BLaER1 (cell line): ENCODE measurements around the gene PTPRG.

ENCODE experiments used
- H3K27ac ChIP-seq: shearing (Covaris generic); formaldehyde crosslinking; 2 replicates; pipeline ENCODE4 v1.8.1; 2022
- H3K27me3 ChIP-seq: shearing (Covaris generic); formaldehyde crosslinking; 2 replicates; pipeline ENCODE4 v1.8.1; 2022
- H3K36me3 ChIP-seq: shearing (Covaris generic); formaldehyde crosslinking; 2 replicates; pipeline ENCODE4 v1.8.1; 2022
- H3K4me1 ChIP-seq: shearing (Covaris generic); formaldehyde crosslinking; 2 replicates; pipeline ENCODE4 v1.8.1; 2022
- H3K4me2 ChIP-seq: shearing (Covaris generic); formaldehyde crosslinking; 2 replicates; pipeline ENCODE4 v1.8.1; 2022
- H3K4me3 ChIP-seq: shearing (Covaris generic); formaldehyde crosslinking; 2 replicates; pipeline ENCODE4 v1.8.1; 2022
- H3K9ac ChIP-seq: shearing (Covaris generic); formaldehyde crosslinking; 2 replicates; pipeline ENCODE4 v1.8.1; 2022
- H3K9me3 ChIP-seq: shearing (Covaris generic); formaldehyde crosslinking; 2 replicates; pipeline ENCODE4 v1.8.1; 2022
- H4K20me1 ChIP-seq: shearing (Covaris generic); formaldehyde crosslinking; 2 replicates; pipeline ENCODE4 v1.8.1; 2022
- Cebpa-rat ChIP-seq: shearing (Covaris generic); IDR thresholded peaks from 2 replicates; pipeline ENCODE4 v1.8.1; 2022

Gene PTPRG

DNA sequence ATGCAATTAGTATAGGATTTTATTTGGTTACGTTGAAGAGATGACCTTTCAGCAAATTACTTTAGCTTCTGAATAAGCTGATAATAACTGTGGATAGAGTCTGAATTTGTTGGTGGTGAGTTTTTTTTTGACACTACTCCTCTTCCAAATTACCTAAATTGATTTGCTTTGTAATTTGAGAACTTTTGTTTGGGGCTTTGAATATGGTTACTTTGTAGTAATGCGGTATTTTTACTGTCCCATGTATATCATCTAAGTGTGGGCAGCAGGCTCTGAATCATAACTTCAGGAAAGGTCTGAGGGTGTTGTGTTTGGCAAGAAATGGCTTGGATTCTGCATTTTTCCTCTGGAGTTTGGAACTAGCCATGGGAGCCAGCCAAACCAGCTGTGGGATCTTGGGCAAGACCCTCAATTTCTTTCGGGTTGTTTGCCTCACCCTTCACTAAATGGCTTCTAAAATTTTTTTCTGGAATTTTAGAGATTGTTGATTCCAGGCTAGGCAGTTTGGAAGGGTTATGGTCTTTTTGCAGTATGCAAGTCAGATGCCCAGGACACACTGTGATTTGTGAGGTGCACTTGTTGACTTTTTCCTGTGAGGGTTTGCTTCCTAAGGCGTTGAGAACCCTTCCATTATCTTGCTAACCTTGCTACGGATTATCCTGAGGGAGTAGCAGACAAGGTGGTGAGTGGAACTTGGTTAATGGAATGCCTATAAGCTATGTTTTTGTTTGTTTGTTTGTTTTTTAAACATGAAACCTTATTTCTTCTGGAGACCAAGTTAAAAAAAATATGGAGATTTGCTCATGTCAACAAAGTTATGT lies 10.4 kb downstream of the PTPRG start:
- peaks cover 4% of the 10 kb centered on the region; the same call in 1 of the 2 replicates for H3K9me3 ChIP-seq
- H3K36me3 ChIP-seq, result 0 out of 2 replicates have a peak, but pooled peaks cover 6% of the 10 kb centered on the region
- no peak overlapping the region for H3K9ac ChIP-seq
- H4K20me1 ChIP-seq, result peaks cover 45% of the 10 kb centered on the region
- no peaks in the 10 kb centered on the region for H3K27me3 ChIP-seq
- H3K4me1 ChIP-seq, result peaks cover 25% of the 10 kb centered on the region
- no peak overlapping the region for H3K27ac ChIP-seq
- H3K4me2 ChIP-seq, result no peak overlapping the region
- TF ChIP-seq Cebpa-rat, result no peak
- no peak overlapping the region for H3K4me3 ChIP-seq

DNA sequence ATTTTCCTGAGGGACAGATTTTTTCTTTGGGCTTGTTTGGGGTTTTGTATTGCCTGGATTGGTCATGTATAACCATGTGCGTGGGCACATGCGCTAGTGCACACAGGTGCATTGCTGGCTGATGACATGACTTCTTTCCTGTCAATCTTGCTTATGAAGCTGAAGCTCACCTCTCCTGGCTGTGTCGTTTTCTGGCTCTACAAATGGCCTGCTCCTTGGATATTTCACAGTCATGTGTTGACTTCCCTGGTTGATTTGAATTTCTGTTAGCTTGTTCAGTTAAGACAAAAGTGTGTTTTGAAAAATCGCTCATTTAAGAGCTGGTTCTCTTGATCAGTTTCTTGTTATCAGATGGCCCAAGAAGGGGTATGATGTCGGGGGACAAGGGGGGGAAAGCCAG lies 11.5 kb downstream of the PTPRG start:
- Histone ChIP-seq H3K9ac (no peak overlapping the region), H3K4me3 (no peak overlapping the region), H3K36me3 (0 out of 2 replicates have a peak, but pooled peaks cover 6% of the 10 kb centered on the region), H3K4me2 (no peak overlapping the region), H3K4me1 (peaks cover 25% of the 10 kb centered on the region), H3K27ac (no peak overlapping the region), H3K27me3 (no peaks in the 10 kb centered on the region), H3K9me3 (peaks cover 4% of the 10 kb centered on the region; the same call in 1 of the 2 replicates), H4K20me1 (peaks cover 33% of the 10 kb centered on the region)
- no peak for TF ChIP-seq Cebpa-rat

DNA sequence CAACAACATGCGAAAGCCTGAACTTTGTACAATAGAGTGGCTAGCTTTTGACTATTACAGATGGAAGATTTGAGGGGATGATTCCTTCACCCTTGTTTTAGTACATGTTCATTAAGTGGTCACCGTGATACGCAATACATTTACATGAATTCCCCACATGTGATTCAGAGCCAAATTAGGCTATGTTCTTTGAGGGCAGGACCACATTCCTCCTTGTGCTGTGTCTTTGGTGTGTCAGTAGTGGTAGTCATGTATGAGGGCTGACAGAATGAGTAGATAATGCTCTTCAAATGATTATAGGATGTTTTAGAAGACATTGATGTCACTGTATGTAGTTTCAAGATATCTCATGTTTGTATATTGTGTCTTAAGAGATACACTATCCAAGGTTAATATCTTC lies 12.1 kb downstream of the PTPRG start:
- H3K9ac ChIP-seq, result no peak overlapping the region
- TF ChIP-seq Cebpa-rat, result no peak
- H3K36me3 ChIP-seq, result 0 out of 2 replicates have a peak, but pooled peaks cover 6% of the 10 kb centered on the region
- peaks cover 23% of the 10 kb centered on the region for H3K4me1 ChIP-seq
- peaks cover 4% of the 10 kb centered on the region; the same call in 1 of the 2 replicates for H3K9me3 ChIP-seq
- peaks cover 31% of the 10 kb centered on the region for H4K20me1 ChIP-seq
- H3K4me2 ChIP-seq, result no peak overlapping the region
- H3K27ac ChIP-seq, result no peak overlapping the region
- no peak overlapping the region for H3K4me3 ChIP-seq
- no peaks in the 10 kb centered on the region for H3K27me3 ChIP-seq

DNA sequence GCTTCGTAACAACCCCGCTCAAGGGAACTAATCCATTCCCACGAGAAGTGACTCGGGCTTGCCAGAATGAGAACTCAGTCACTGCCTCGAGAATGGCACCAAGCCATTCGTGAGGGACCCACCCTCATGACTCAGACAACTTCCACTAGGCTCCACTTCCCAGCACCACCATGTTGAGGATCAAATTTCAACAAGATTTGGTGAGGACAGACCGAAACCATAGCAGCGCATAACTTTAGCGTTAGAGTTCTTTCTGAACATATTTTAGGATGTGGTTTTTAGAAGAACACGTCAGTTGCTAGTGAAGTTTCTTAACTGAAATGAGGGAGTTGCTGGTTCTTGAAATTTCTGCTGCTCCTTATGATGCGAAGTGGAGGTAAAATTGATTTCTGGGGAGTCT lies 13.5 kb downstream of the PTPRG start:
- no peak overlapping the region for H3K4me3 ChIP-seq
- H3K9me3 ChIP-seq, result peaks cover 4% of the 10 kb centered on the region; the same call in 1 of the 2 replicates
- H3K27me3 ChIP-seq, result no peaks in the 10 kb centered on the region
- no peak for TF ChIP-seq Cebpa-rat
- peaks cover 23% of the 10 kb centered on the region for H4K20me1 ChIP-seq
- H3K9ac ChIP-seq, result no peak overlapping the region
- peaks cover 19% of the 10 kb centered on the region for H3K4me1 ChIP-seq
- H3K36me3 ChIP-seq, result 0 out of 2 replicates have a peak, but pooled peaks cover 6% of the 10 kb centered on the region
- H3K27ac ChIP-seq, result no peak overlapping the region
- H3K4me2 ChIP-seq, result no peak overlapping the region

DNA sequence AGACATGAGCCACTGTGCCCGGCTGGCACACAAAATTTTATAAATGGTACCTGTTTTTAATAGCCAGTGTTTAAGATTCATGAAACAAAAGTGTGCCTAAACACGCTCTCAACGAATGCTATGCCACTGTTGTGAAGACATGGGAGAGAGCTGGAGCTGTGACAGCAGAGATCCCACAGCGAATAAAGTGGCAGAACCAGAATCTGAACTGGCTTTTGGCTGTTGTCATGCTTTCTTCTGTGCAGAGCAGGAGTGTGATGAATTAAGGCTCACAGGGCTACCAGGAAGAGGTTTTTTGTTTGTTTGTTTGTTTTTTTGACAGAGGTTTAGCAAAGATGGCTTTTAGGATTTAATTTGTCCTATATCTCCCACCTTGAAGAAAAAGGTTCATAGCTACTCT lies 14.5 kb downstream of the PTPRG start:
- peaks cover 12% of the 10 kb centered on the region for H4K20me1 ChIP-seq
- no peak for TF ChIP-seq Cebpa-rat

DNA sequence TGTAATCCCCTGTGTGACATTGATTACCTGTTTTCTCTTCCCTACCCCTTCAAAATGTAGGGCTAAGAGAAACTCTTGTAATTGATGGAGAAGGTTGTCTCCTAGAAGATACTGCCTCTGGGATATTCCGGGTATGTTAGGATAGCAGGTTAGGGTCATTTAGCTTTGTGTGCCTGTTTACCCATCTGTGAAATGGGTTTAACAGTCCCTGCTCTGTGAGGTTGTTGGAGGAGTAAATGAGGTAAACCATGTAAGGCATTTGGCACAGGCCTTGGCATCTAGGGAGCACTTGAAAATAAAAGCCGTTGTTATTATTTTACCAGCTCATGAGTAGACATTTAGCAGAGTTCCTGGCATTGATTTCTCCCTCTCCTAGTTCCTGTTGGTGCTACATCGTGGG lies 16.4 kb downstream of the PTPRG start:
- 0 out of 2 replicates have a peak, but pooled peaks cover 6% of the 10 kb centered on the region for H3K4me1 ChIP-seq

More for the DNA sequence above, 14.5 kb downstream of the PTPRG start:
- Histone ChIP-seq H3K4me1 (peaks cover 8% of the 10 kb centered on the region; the same call in 1 of the 2 replicates), H3K9me3 (peaks cover 4% of the 10 kb centered on the region; the same call in 1 of the 2 replicates), H3K4me2 (no peak overlapping the region), H3K27ac (no peak overlapping the region), H3K27me3 (no peaks in the 10 kb centered on the region), H3K4me3 (no peak overlapping the region), H3K36me3 (0 out of 2 replicates have a peak, but pooled peaks cover 6% of the 10 kb centered on the region), H3K9ac (no peak overlapping the region)

DNA sequence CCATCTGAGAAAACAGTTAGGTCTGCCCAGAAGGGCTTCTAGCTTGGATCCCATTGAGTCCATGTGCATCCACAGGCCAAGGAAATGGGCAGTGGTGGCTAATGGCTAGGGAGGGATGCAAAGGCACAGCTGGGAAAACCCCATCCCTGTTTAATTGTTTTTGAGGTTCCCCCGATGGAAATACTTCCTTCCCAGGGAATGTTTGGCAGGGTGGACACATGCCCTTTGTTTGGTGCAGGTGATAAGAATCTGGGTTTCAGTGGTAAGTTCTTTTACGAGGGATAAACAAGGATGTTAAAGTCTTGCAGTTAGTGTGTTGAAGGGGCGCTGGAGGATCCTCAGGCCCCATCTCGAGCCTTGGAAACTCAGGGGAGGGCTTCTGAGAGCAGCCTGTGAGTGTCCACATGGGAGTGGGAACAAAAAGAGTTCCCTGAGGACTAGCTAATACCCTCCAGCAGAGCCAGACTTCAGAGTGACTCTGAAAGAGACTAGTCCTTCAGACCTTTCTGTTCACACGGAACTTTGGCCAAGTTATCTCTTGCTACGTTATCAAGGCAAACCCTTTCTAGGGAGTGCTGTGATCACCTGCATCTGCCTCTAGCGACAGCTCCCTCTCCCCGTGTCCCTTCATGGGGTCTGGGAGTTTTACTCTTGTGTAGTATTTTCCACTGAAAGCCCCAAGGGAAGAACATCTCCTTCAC lies 17.4 kb downstream of the PTPRG start:
- H3K4me3 ChIP-seq, result no peak overlapping the region
- H3K27ac ChIP-seq, result no peak overlapping the region
- H3K27me3 ChIP-seq, result no peaks in the 10 kb centered on the region
- no peak for TF ChIP-seq Cebpa-rat
- 0 out of 2 replicates have a peak, but pooled peaks cover 6% of the 10 kb centered on the region for H3K4me1 ChIP-seq
- H3K4me2 ChIP-seq, result no peak overlapping the region
- H3K9me3 ChIP-seq, result peaks cover 4% of the 10 kb centered on the region
- H3K9ac ChIP-seq, result no peak overlapping the region
- 0 out of 2 replicates have a peak, but pooled peaks cover 6% of the 10 kb centered on the region for H3K36me3 ChIP-seq
- H4K20me1 ChIP-seq, result peaks cover 19% of the 10 kb centered on the region; the same call in 1 of the 2 replicates

More for the DNA sequence above, 16.4 kb downstream of the PTPRG start:
- H3K4me2 ChIP-seq, result no peak overlapping the region
- peaks cover 10% of the 10 kb centered on the region; the same call in 1 of the 2 replicates for H4K20me1 ChIP-seq
- no peak for TF ChIP-seq Cebpa-rat
- peaks cover 4% of the 10 kb centered on the region for H3K9me3 ChIP-seq
- H3K9ac ChIP-seq, result no peak overlapping the region
- H3K27me3 ChIP-seq, result no peaks in the 10 kb centered on the region
- H3K36me3 ChIP-seq, result 0 out of 2 replicates have a peak, but pooled peaks cover 6% of the 10 kb centered on the region
- H3K4me3 ChIP-seq, result no peak overlapping the region
- no peak overlapping the region for H3K27ac ChIP-seq

DNA sequence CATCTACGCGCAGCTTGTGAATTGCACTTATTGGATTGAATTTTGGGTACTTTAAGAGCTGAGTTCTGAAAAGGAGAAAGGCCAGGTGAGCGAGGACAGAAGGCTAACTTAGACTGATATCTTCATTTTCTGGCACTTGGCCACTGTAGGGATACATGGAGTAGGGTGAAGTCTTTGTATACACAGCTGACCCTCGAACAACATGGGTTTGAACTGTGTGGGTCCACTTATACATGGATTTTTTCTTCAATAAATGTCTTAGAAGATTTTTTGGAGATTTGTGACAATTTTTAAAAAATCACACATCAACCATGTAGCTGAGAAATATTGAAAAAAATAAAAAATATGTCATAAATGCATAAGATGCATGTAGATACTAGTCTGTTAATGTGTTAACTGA lies 18.3 kb downstream of the PTPRG start:
- Histone ChIP-seq H4K20me1 (peaks cover 19% of the 10 kb centered on the region; the same call in 1 of the 2 replicates), H3K27ac (no peak overlapping the region), H3K36me3 (0 out of 2 replicates have a peak, but pooled peaks cover 5% of the 10 kb centered on the region), H3K9ac (no peak overlapping the region), H3K9me3 (peaks cover 2% of the 10 kb centered on the region), H3K27me3 (no peaks in the 10 kb centered on the region), H3K4me2 (no peak overlapping the region), H3K4me3 (no peak overlapping the region), H3K4me1 (0 out of 2 replicates have a peak, but pooled peaks cover 5% of the 10 kb centered on the region)
- TF ChIP-seq Cebpa-rat, result no peak

DNA sequence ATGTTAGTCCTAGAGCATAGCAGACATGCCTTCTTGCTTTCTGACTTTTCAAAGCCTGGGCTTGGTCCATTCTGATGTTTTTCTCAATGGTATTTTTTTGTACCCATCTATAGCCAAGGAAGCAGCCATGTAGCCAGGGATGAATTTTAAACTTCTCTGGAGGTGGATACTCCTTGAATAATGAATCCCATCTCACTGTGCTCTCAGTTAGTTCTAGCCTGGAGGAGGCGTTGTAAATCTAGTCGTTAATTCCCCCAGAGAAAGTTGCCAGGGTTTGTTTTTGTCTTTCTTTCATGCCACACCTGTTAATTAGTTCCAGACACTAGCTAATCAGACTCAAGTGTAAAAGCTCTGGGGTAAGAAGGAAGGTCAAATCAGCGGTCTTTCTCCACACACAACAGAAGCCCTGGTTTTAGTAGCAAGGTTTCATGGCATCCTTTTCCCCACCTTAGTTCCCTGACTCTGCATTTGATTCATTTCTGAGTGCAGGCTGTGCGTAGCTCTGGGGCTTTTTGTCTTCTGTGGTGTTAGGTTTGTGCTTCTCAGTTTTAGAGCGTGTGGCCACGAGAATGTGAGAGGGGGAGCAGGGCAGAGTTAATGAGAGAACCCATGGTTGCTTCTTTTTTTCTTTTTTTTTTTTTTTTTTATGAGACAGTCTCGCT lies 19.7 kb downstream of the PTPRG start:
- no peak for TF ChIP-seq Cebpa-rat
- Histone ChIP-seq H4K20me1 (peaks cover 26% of the 10 kb centered on the region; the same call in 1 of the 2 replicates), H3K27ac (no peak overlapping the region), H3K27me3 (no peaks in the 10 kb centered on the region), H3K9me3 (no peaks in the 10 kb centered on the region; the same call in 1 of the 2 replicates), H3K4me2 (no peak overlapping the region), H3K4me3 (no peak overlapping the region), H3K36me3 (0 out of 2 replicates have a peak, but pooled peaks cover 3% of the 10 kb centered on the region), H3K4me1 (no peaks in the 10 kb centered on the region), H3K9ac (no peak overlapping the region)
